ENCODE data around the gene RIN3. TPM values are rescaled to one million over a fixed set of nuclear protein-coding genes. Genes with fewer than 3 reads are reported as not detected.

Gene RIN3
- total RNA-seq, 1 donor from 2014 or later = 0.22 TPM

- H2AFZ ChIP-seq (replicated peaks) = peak overlapping the region; percentile 93
- H3K4me2 ChIP-seq = peak overlapping the region; percentile 96
Measured at GRCh38 chr14:92513966-92514843, 624 bp downstream of the RIN3 start.

DNA sequence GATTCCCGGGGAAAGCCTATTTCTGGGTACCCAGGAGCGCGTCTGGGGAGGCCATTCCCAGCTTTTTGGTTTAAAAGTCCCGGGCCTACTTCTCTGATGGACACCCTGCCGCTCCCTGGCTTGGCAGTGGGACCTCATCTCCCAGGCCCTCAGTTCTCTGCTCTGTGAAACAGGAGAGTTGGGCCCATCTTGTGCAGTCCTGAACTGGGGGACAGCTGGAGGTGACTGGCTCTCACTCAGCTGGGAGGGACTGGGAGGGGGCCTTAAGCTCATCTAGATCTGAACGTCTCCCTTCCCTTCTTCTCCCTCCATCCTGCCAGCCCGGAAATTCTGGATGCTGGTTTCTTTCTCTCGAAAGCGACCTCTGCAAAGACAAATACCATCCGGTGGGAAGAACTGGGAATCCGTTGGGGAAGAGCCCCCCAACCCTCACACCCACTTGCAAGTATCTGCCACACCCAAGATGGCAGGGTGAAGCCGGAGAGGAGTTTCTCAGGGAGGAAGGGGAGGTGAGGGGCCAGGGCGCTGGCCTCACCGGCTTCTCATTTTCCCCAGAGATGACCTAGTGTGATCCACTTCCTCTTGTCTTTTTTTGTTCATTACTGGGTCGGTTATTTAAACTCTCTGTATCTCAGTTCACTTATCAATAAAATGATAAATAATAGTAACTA lies 1.4 kb downstream of the RIN3 start:
- peak overlapping the region; percentile 30 for H3K4me3 Mint-ChIP-seq
- Histone ChIP-seq H3K9ac (no peak overlapping the region), H3K27ac (no peak overlapping the region), H3K4me1 (no peaks in the 10 kb centered on the region), H3K9me3 (ENCODE audit: low read depth) (no peaks in the 10 kb centered on the region), H3K27me3 (peaks cover 59% of the 10 kb centered on the region), H3K36me3 (no peaks in the 10 kb centered on the region), H3F3A (ENCODE audit: low read depth) (no peaks in the 10 kb centered on the region), H3K4me3 (peak overlapping the region; percentile 63), H3K79me2 (ENCODE audit: low read depth) (no peaks in the 10 kb centered on the region), H3K4me2 (peak overlapping the region; percentile 96), H4K20me1 (ENCODE audit: low read depth) (no peaks in the 10 kb centered on the region), H2AFZ (replicated peaks) (peak overlapping the region; percentile 93)
- no peak for DNase-seq (ENCODE audit: low spot score)
- no peaks in the 10 kb centered on the region for H3K36me3 Mint-ChIP-seq
- no peaks in the 10 kb centered on the region for H3K9me3 Mint-ChIP-seq
- TF ChIP-seq EZH2 (IDR thresholded peaks at IDR 0.05) (no peak), EZH2phosphoT487 (IDR thresholded peaks at IDR 0.05) (no peak), CTCF (IDR thresholded peaks at IDR 0.05) (no peak)
- H3K27me3 Mint-ChIP-seq (ENCODE audit: insufficient read depth, low read depth) = peaks cover 11% of the 10 kb centered on the region
- H3K27ac Mint-ChIP-seq = no peak overlapping the region
- peaks cover 11% of the 10 kb centered on the region for H3K4me1 Mint-ChIP-seq

More at GRCh38 chr14:92513966-92514843, 624 bp downstream of the RIN3 start:
- peaks cover 11% of the 10 kb centered on the region for H3K4me1 Mint-ChIP-seq
- Histone ChIP-seq H3F3A (ENCODE audit: low read depth) (no peaks in the 10 kb centered on the region), H4K20me1 (ENCODE audit: low read depth) (no peaks in the 10 kb centered on the region), H3K27me3 (peaks cover 63% of the 10 kb centered on the region), H3K9me3 (ENCODE audit: low read depth) (no peaks in the 10 kb centered on the region), H3K9ac (no peak overlapping the region), H3K36me3 (no peaks in the 10 kb centered on the region), H3K4me3 (peak overlapping the region; percentile 63), H3K27ac (no peak overlapping the region), H3K79me2 (ENCODE audit: low read depth) (no peaks in the 10 kb centered on the region), H3K4me1 (no peaks in the 10 kb centered on the region)
- no peak overlapping the region for H3K27ac Mint-ChIP-seq
- TF ChIP-seq EZH2 (IDR thresholded peaks at IDR 0.05) = peak; percentile 94
- no peak for TF ChIP-seq CTCF (IDR thresholded peaks at IDR 0.05)
- peak; percentile 92 for TF ChIP-seq EZH2phosphoT487 (IDR thresholded peaks at IDR 0.05)
- H3K36me3 Mint-ChIP-seq = no peaks in the 10 kb centered on the region
- no peaks in the 10 kb centered on the region for H3K9me3 Mint-ChIP-seq
- peak; percentile 43 for DNase-seq (ENCODE audit: low spot score)
- H3K27me3 Mint-ChIP-seq (ENCODE audit: insufficient read depth, low read depth) = peaks cover 11% of the 10 kb centered on the region
- peak overlapping the region; percentile 79 for H3K4me3 Mint-ChIP-seq

DNA sequence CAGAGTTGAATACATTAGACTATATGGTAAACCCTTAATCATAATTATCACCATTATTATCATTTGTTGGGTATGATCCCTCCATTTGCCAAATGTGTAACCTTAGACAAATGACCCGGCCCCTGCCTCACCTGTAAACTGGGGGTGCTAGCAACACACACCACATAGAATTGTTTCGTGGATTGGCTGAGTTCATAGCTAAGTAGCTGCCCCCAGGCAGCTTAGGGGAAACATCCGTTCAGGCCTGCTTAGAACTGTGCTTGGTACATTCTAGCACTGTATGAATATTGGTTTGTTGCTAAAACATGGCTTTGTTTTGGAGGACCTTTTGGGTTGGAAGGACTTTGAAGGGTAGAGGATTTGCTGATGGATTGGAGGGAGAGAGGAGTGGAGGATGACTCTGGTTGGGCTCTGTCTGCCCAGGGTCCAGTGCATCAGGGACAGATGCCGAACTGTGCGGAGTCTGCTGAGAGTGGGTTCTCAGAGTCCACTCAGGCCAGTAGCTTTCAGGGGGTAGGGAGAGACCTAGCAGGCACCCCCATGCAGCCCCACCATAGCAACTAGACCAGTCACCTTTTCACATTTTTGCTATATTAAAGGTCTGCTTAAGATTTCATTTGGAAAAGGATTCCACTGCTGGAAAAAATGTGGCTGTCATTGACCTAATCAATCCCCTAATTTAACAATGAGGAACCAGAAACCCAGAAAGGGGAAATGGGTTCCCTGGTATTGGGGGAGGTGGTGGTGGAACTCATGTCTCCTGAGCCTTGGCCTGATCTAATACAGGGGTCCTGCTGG lies 2.2 kb downstream of the RIN3 start:
- Histone ChIP-seq H3K27ac (no peak overlapping the region), H3K4me2 (no peak overlapping the region), H4K20me1 (ENCODE audit: low read depth) (no peaks in the 10 kb centered on the region), H3K36me3 (no peaks in the 10 kb centered on the region), H3K9ac (no peak overlapping the region), H3K9me3 (ENCODE audit: low read depth) (no peaks in the 10 kb centered on the region), H2AFZ (replicated peaks) (no peak overlapping the region), H3K79me2 (ENCODE audit: low read depth) (no peaks in the 10 kb centered on the region), H3K4me3 (no peak overlapping the region), H3F3A (ENCODE audit: low read depth) (no peaks in the 10 kb centered on the region), H3K27me3 (peaks cover 59% of the 10 kb centered on the region), H3K4me1 (no peaks in the 10 kb centered on the region)
- Mint-ChIP-seq H3K9me3 (no peaks in the 10 kb centered on the region), H3K4me1 (peaks cover 11% of the 10 kb centered on the region), H3K4me3 (no peak overlapping the region), H3K27me3 (ENCODE audit: insufficient read depth, low read depth) (peaks cover 11% of the 10 kb centered on the region), H3K36me3 (no peaks in the 10 kb centered on the region), H3K27ac (no peak overlapping the region)
- no peak for TF ChIP-seq EZH2 (IDR thresholded peaks at IDR 0.05)
- TF ChIP-seq EZH2phosphoT487 (IDR thresholded peaks at IDR 0.05) = no peak
- TF ChIP-seq CTCF (IDR thresholded peaks at IDR 0.05) = no peak
- no peak for DNase-seq (ENCODE audit: low spot score)

All from neural progenitor cell (in vitro differentiated cells).